Erythroblast (primary cell): ENCODE results near the gene TCP11.

Experiments used
- GATA1 ChIP-seq: IDR thresholded peaks from 2 replicates; pipeline ENCODE4 v1.6.1; 2011; ENCODE audit warnings: low read depth, mild to moderate bottlenecking, control low read depth, low read length, moderate library complexity
- POLR2A ChIP-seq: IDR thresholded peaks from 2 replicates; pipeline ENCODE4 v1.6.1; 2011; ENCODE audit warnings: mild to moderate bottlenecking, low read length

GRCh38 chr6:35170891-35171290 lies 29.8 kb upstream of the TCP11 start:
- TF ChIP-seq POLR2A (no peak), GATA1 (no peak)
